ENCODE data around the gene WNT3A.

The WNT3A gene

GRCh38 chr1:228097333-228098081 is 90.7 kb downstream of the WNT3A start:
- Histone ChIP-seq H3K4me3 (ENCODE audit: low read length) (no peak overlapping the region), H3K27me3 (replicated peaks; ENCODE audit: control insufficient read depth, insufficient read depth, low read length) (no peaks in the 10 kb centered on the region), H3K36me3 (ENCODE audit: control insufficient read depth, insufficient read depth, low read length, severe bottlenecking) (peaks cover 43% of the 10 kb centered on the region), H3K9me3 (ENCODE audit: control insufficient read depth, low read length) (no peaks in the 10 kb centered on the region), H3K9ac (ENCODE audit: low read length) (no peak overlapping the region), H3K4me1 (ENCODE audit: control insufficient read depth, insufficient read depth, low read length) (no peaks in the 10 kb centered on the region)
- no peak for DNase-seq (ENCODE audit: low read depth)

GRCh38 chr1:228098323-228098931 is 91.6 kb downstream of the WNT3A start:
- no peaks in the 10 kb centered on the region for H3K9me3 ChIP-seq (ENCODE audit: control insufficient read depth, low read length)
- no peak overlapping the region for H3K4me3 ChIP-seq (ENCODE audit: low read length)
- peaks cover under 1% of the 10 kb centered on the region for H3K4me1 ChIP-seq (ENCODE audit: control insufficient read depth, insufficient read depth, low read length)
- no peaks in the 10 kb centered on the region for H3K27me3 ChIP-seq (replicated peaks; ENCODE audit: control insufficient read depth, insufficient read depth, low read length)
- DNase-seq (ENCODE audit: low read depth), result no peak
- no peak overlapping the region for H3K9ac ChIP-seq (ENCODE audit: low read length)
- peaks cover 35% of the 10 kb centered on the region for H3K36me3 ChIP-seq (ENCODE audit: control insufficient read depth, insufficient read depth, low read length, severe bottlenecking)

- DNase-seq (ENCODE audit: low read depth), result no peak
- Histone ChIP-seq H3K9ac (ENCODE audit: low read length) (no peak overlapping the region), H3K9me3 (ENCODE audit: control insufficient read depth, low read length) (no peaks in the 10 kb centered on the region), H3K4me1 (ENCODE audit: control insufficient read depth, insufficient read depth, low read length) (peaks cover 8% of the 10 kb centered on the region), H3K4me3 (ENCODE audit: low read length) (no peak overlapping the region), H3K36me3 (ENCODE audit: control insufficient read depth, insufficient read depth, low read length, severe bottlenecking) (peaks cover 35% of the 10 kb centered on the region), H3K27me3 (replicated peaks; ENCODE audit: control insufficient read depth, insufficient read depth, low read length) (no peaks in the 10 kb centered on the region)
Measured at GRCh38 chr1:228099331-228099732, 92.5 kb downstream of the WNT3A start.

- peak overlapping the region; percentile 91 for H3K4me3 ChIP-seq (ENCODE audit: low read length)
- H3K27me3 ChIP-seq (replicated peaks; ENCODE audit: control insufficient read depth, insufficient read depth, low read length), result no peaks in the 10 kb centered on the region
- H3K36me3 ChIP-seq (ENCODE audit: control insufficient read depth, insufficient read depth, low read length, severe bottlenecking), result peaks cover 40% of the 10 kb centered on the region
- peaks cover 8% of the 10 kb centered on the region for H3K4me1 ChIP-seq (ENCODE audit: control insufficient read depth, insufficient read depth, low read length)
- H3K9me3 ChIP-seq (ENCODE audit: control insufficient read depth, low read length), result no peaks in the 10 kb centered on the region
- peak overlapping the region; percentile 76 for H3K9ac ChIP-seq (ENCODE audit: low read length)
- no peak for DNase-seq (ENCODE audit: low read depth)
Measured at GRCh38 chr1:228100822-228101613, 94.2 kb downstream of the WNT3A start.

- Histone ChIP-seq H3K4me1 (ENCODE audit: control insufficient read depth, insufficient read depth, low read length) (peaks cover 8% of the 10 kb centered on the region), H3K27me3 (replicated peaks; ENCODE audit: control insufficient read depth, insufficient read depth, low read length) (no peaks in the 10 kb centered on the region), H3K9ac (ENCODE audit: low read length) (peak overlapping the region; percentile 76), H3K4me3 (ENCODE audit: low read length) (peak overlapping the region; percentile 91), H3K9me3 (ENCODE audit: control insufficient read depth, low read length) (no peaks in the 10 kb centered on the region), H3K36me3 (ENCODE audit: control insufficient read depth, insufficient read depth, low read length, severe bottlenecking) (peaks cover 45% of the 10 kb centered on the region)
- DNase-seq (ENCODE audit: low read depth), result no peak
Measured at GRCh38 chr1:228101614-228101993, 94.8 kb downstream of the WNT3A start.

- peak overlapping the region; percentile 76 for H3K9ac ChIP-seq (ENCODE audit: low read length)
- no peaks in the 10 kb centered on the region for H3K27me3 ChIP-seq (replicated peaks; ENCODE audit: control insufficient read depth, insufficient read depth, low read length)
- H3K36me3 ChIP-seq (ENCODE audit: control insufficient read depth, insufficient read depth, low read length, severe bottlenecking), result peaks cover 43% of the 10 kb centered on the region
- no peaks in the 10 kb centered on the region for H3K9me3 ChIP-seq (ENCODE audit: control insufficient read depth, low read length)
- DNase-seq (ENCODE audit: low read depth), result peak; percentile 54
- peaks cover 8% of the 10 kb centered on the region for H3K4me1 ChIP-seq (ENCODE audit: control insufficient read depth, insufficient read depth, low read length)
- peak overlapping the region; percentile 91 for H3K4me3 ChIP-seq (ENCODE audit: low read length)
Measured at GRCh38 chr1:228101994-228102790, 95.4 kb downstream of the WNT3A start.

- H3K36me3 ChIP-seq (ENCODE audit: control insufficient read depth, insufficient read depth, low read length, severe bottlenecking), result peaks cover 35% of the 10 kb centered on the region
- H3K4me1 ChIP-seq (ENCODE audit: control insufficient read depth, insufficient read depth, low read length), result peaks cover 12% of the 10 kb centered on the region
- H3K9ac ChIP-seq (ENCODE audit: low read length), result peak within 1 kb of the TSS; percentile 91
- H3K4me3 ChIP-seq (ENCODE audit: low read length), result peak within 1 kb of the TSS; percentile 91
- DNase-seq (ENCODE audit: low read depth), result peak; percentile 98
- H3K9me3 ChIP-seq (ENCODE audit: control insufficient read depth, low read length), result no peaks in the 10 kb centered on the region
- no peaks in the 10 kb centered on the region for H3K27me3 ChIP-seq (replicated peaks; ENCODE audit: control insufficient read depth, insufficient read depth, low read length)
Measured at GRCh38 chr1:228102791-228103620, 96.2 kb downstream of the WNT3A start, which contains the start of gene C1orf35. TSS of gene C1orf35 (minus strand) at chr1:228103325. CDS start at chr1:228103227, 98 bp downstream.

GRCh38 chr1:228104526-228105269 is 97.9 kb downstream of the WNT3A start:
- no peak overlapping the region for H3K4me3 ChIP-seq (ENCODE audit: low read length)
- H3K36me3 ChIP-seq (ENCODE audit: control insufficient read depth, insufficient read depth, low read length, severe bottlenecking), result peaks cover 18% of the 10 kb centered on the region
- no peak for DNase-seq (ENCODE audit: low read depth)
- no peak overlapping the region for H3K9ac ChIP-seq (ENCODE audit: low read length)
- H3K27me3 ChIP-seq (replicated peaks; ENCODE audit: control insufficient read depth, insufficient read depth, low read length), result no peaks in the 10 kb centered on the region
- peaks cover 20% of the 10 kb centered on the region for H3K4me1 ChIP-seq (ENCODE audit: control insufficient read depth, insufficient read depth, low read length)
- H3K9me3 ChIP-seq (ENCODE audit: control insufficient read depth, low read length), result no peaks in the 10 kb centered on the region

- Histone ChIP-seq H3K36me3 (ENCODE audit: control insufficient read depth, insufficient read depth, low read length, severe bottlenecking) (peaks cover 12% of the 10 kb centered on the region), H3K27me3 (replicated peaks; ENCODE audit: control insufficient read depth, insufficient read depth, low read length) (no peaks in the 10 kb centered on the region), H3K4me1 (ENCODE audit: control insufficient read depth, insufficient read depth, low read length) (peaks cover 26% of the 10 kb centered on the region), H3K9me3 (ENCODE audit: control insufficient read depth, low read length) (no peaks in the 10 kb centered on the region), H3K4me3 (ENCODE audit: low read length) (no peak overlapping the region), H3K9ac (ENCODE audit: low read length) (no peak overlapping the region)
- no peak for DNase-seq (ENCODE audit: low read depth)
Measured at GRCh38 chr1:228105270-228105995, 98.6 kb downstream of the WNT3A start.
